Head of caudate nucleus (tissue), 42 donors: ENCODE data around the gene GAD1.

Source experiments
- DNase-seq, 42 donors: peaks; one replicate each; pipeline versions ENCODE4 v3.0.0 to v3.0.0-alpha.2; 2020 to 2021; ENCODE audit warnings: mixed read lengths in 7 of 42
- intact Hi-C: fragments of 100-400 bp; cut with DNase I; formaldehyde crosslinking; loops from one replicate; pipeline ENCODE4 v1.15.0; 2022

GAD1 gene

GRCh38 chr2:170829036-170829435 is 12.3 kb downstream of the GAD1 start:
- peak in 1 of 42 donors; percentile 27 for DNase-seq
- intact Hi-C loops = no loop called here

GRCh38 chr2:170830166-170830565 is 13.5 kb downstream of the GAD1 start:
- DNase-seq = no peak
- intact Hi-C loops = no loop called here

GRCh38 chr2:170831115-170831514 is 14.4 kb downstream of the GAD1 start:
- no peak for DNase-seq
- intact Hi-C loops = no loop called here

GRCh38 chr2:170836027-170836426 is 19.3 kb downstream of the GAD1 start:
- peak in 16 of 42 donors; percentile 22 to 78 (median 48) for DNase-seq
- intact Hi-C loops = no loop called here

- DNase-seq = peak in 3 of 42 donors; percentile 17 to 34 (median 28)
- intact Hi-C loops = no loop called here
These were observed 24.1 kb downstream of the GAD1 start for GRCh38 chr2:170840717-170841210.

- DNase-seq = no peak
- intact Hi-C loops = no loop called here
These were observed 26.1 kb downstream of the GAD1 start for GRCh38 chr2:170842785-170843184.

GRCh38 chr2:170843656-170844055 is 27.0 kb downstream of the GAD1 start:
- no peak for DNase-seq
- intact Hi-C loops = no loop called here

- intact Hi-C loops = no loop called here
- DNase-seq = no peak
These were observed 28.7 kb downstream of the GAD1 start for GRCh38 chr2:170845343-170845742.

GRCh38 chr2:170846314-170846713 is 29.6 kb downstream of the GAD1 start:
- no peak for DNase-seq
- intact Hi-C loops = no loop called here

- no peak for DNase-seq
- intact Hi-C loops = no loop called here
These were observed 31.0 kb downstream of the GAD1 start for GRCh38 chr2:170847716-170848115.

- intact Hi-C loops = no loop called here
- DNase-seq = no peak
These were observed 31.9 kb downstream of the GAD1 start for GRCh38 chr2:170848587-170848986.

- intact Hi-C loops = no loop called here
- DNase-seq = no peak
These were observed 33.6 kb downstream of the GAD1 start for GRCh38 chr2:170850251-170850650.

- DNase-seq = no peak
- intact Hi-C loops = no loop called here
These were observed 34.9 kb downstream of the GAD1 start for GRCh38 chr2:170851635-170852034.

- intact Hi-C loops = no loop called here
- no peak for DNase-seq
These were observed 39.4 kb downstream of the GAD1 start for GRCh38 chr2:170856066-170856465.

GRCh38 chr2:170862286-170862902 is 45.7 kb downstream of the GAD1 start:
- intact Hi-C loops = no loop called here
- no peak for DNase-seq

GRCh38 chr2:170863087-170863486 is 46.4 kb downstream of the GAD1 start:
- intact Hi-C loops = no loop called here
- no peak for DNase-seq

GRCh38 chr2:170869036-170869435 is 52.3 kb downstream of the GAD1 start:
- DNase-seq = no peak
- intact Hi-C loops = no loop called here

- no peak for DNase-seq
- intact Hi-C loops = no loop called here
These were observed 52.8 kb downstream of the GAD1 start for GRCh38 chr2:170869461-170869860.

- intact Hi-C loops = no loop called here
- DNase-seq = peak; percentile 49 to 89 (median 74)
These were observed 56.5 kb downstream of the GAD1 start for GRCh38 chr2:170873035-170873692.

GRCh38 chr2:170878066-170878465 is 61.4 kb downstream of the GAD1 start:
- intact Hi-C loops = no loop called here
- DNase-seq = no peak

GRCh38 chr2:170878505-170878904 is 61.8 kb downstream of the GAD1 start:
- intact Hi-C loops = no loop called here

More at GRCh38 chr2:170878505-170878904, 61.8 kb downstream of the GAD1 start:
- no peak for DNase-seq
